Left colon (tissue), 2 donors: ENCODE data around the gene ETV3L. TPM values are rescaled to one million over a fixed set of nuclear protein-coding genes. Genes with fewer than 3 reads are reported as not detected.

ENCODE experiments used
- ATAC-seq: fragments of 200-7000 bp; cut with Tn5 transposase; one replicate; pipeline ENCODE4 v1.9.1; 2020; ENCODE audit warnings: mild to moderate bottlenecking, moderate library complexity
- DNase-seq, 2 donors: peaks; one replicate each; pipeline ENCODE4 v3.0.0-alpha.2; 2020
- intact Hi-C, 2 donors: fragments of 100-400 bp; cut with DNase I in 1 of 2; cut with micrococcal nuclease in 1 of 2; formaldehyde crosslinking; loops; one replicate each; pipeline versions ENCODE4 v1.11.2 to v1.14.0; 2022; cut with DNase I, micrococcal nuclease
- long read RNA-seq: library from polyadenylated mRNA; unstranded; transcript quantifications from one replicate; pipeline ENCODE4 v2.0.0, GENCODE V29; 2021
- total RNA-seq, 2 donors: library from RNA; stranded (reverse); fragmentation: NEBNext Ultra II Directional; extraction: Animal tissue kit (Norgen Biotek cat#: 25700); gene quantifications; one replicate each; pipeline ENCODE4 v1.2.1, GENCODE V29; 2021
- donor health status: DM: no; HTN: no; CAD: no.
- donor health status: DM: yes; HTN: yes; CAD: no.

ETV3L gene
- total RNA-seq, result not detected
- long read RNA-seq, result 0 reads

DNA sequence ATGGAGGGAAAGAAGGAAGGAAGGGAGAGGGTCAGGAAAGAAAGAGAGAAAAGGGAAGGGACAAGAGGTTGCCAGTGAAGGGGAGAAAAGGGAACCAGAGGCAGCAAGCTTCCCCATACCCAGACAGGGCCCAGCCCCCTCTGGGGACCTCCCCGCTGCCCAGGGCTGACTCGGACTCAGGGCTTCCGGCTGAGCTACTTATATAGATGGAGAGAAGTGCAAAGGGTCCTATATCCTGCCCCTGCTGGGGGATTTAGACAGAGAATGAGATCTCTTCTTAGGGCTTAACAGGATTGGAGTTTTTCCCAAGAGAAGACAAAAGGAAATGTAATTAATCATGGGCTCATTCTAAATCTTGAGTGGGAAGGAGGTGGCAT, at the start of gene ETV3L:
TSS of gene ETV3L (minus strand) at position 176 of the 377 bp plus-strand sequence. CDS start 285 bp downstream, outside the sequence.
- ATAC-seq, result no peak
- DNase-seq, result no peak
- intact Hi-C loops, result no loop called here

GRCh38 chr1:157147906-157148700, 48.5 kb upstream of the ETV3L start:
- intact Hi-C loops, result no loop called here
- peak; percentile 81 for ATAC-seq
- no peak for DNase-seq

- ATAC-seq (no peak), DNase-seq (no peak)
- intact Hi-C loops, result no loop called here
Observed at GRCh38 chr1:157147037-157147436, 47.4 kb upstream of the ETV3L start.

GRCh38 chr1:157146244-157146643, 46.6 kb upstream of the ETV3L start:
- peak; percentile 65 for ATAC-seq
- intact Hi-C loops, result no loop called here
- DNase-seq, result no peak

- DNase-seq (no peak), ATAC-seq (no peak)
Observed at GRCh38 chr1:157145076-157145475, 45.5 kb upstream of the ETV3L start.

GRCh38 chr1:157144509-157144908, 44.9 kb upstream of the ETV3L start:
- intact Hi-C loops, result no loop called here

More at GRCh38 chr1:157145076-157145475, 45.5 kb upstream of the ETV3L start:
- intact Hi-C loops, result no loop called here

GRCh38 chr1:157142765-157143423, 43.3 kb upstream of the ETV3L start:
- no peak for DNase-seq
- intact Hi-C loops, result no loop called here
- no peak for ATAC-seq

More at GRCh38 chr1:157144509-157144908, 44.9 kb upstream of the ETV3L start:
- DNase-seq, result no peak
- no peak for ATAC-seq

DNA sequence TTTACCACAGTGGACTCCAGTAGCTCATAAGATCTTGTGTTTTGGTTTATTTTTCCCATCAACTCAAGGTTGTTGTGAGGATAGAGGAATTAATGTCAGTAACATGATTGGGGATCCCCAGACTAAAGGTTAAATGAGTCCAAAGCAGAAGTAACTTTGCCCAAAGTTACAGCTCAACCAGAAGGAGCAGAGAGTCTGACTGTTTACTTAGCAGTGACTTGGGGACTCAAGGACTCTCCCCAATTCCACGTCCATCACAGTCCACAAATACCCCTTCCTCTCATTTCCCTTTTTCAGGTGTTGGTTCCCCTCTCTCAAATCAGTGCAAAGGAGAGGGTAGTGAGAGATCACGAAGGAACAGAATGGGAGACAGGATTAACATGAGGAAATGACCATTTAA, 42.6 kb upstream of the ETV3L start:
- intact Hi-C loops, result no loop called here
- ATAC-seq (no peak), DNase-seq (no peak)

DNA sequence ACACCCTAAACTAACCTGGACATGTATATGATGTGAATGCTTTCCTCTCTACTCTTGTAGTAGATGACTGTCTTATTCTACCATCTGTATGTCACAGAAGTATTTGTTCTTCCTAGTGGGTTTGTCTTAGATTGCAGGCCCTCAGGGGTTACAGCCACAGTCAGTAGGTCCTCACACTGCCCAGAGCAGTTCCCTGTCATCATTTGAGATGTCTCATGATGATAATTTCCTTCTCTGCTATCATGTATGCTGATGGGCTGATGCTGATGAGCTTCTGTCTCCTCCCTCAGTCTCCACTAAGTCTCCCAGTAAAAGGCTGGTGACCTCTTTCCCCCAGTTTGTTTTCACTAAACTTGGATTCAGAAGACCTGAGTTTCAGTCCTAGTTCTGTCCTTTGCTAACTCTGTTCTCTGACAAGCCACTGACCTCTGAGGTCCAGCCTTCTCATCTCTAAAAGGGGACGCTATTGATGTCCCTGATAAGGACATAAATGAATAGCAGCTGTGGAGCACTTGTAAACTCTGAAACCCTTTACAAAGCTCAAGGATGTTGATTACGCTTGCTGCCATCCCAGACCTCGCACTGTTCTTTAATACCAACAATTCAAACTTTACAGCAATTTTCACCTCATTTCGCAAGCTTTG, 41.7 kb upstream of the ETV3L start:
- no peak for DNase-seq
- ATAC-seq, result no peak
- intact Hi-C loops, result no loop called here

GRCh38 chr1:157140063-157140588, 40.5 kb upstream of the ETV3L start:
- ATAC-seq, result no peak
- no peak for DNase-seq
- intact Hi-C loops, result no loop called here

GRCh38 chr1:157139052-157139715, 39.6 kb upstream of the ETV3L start:
- no peak for ATAC-seq
- intact Hi-C loops, result no loop called here
- DNase-seq, result no peak

DNA sequence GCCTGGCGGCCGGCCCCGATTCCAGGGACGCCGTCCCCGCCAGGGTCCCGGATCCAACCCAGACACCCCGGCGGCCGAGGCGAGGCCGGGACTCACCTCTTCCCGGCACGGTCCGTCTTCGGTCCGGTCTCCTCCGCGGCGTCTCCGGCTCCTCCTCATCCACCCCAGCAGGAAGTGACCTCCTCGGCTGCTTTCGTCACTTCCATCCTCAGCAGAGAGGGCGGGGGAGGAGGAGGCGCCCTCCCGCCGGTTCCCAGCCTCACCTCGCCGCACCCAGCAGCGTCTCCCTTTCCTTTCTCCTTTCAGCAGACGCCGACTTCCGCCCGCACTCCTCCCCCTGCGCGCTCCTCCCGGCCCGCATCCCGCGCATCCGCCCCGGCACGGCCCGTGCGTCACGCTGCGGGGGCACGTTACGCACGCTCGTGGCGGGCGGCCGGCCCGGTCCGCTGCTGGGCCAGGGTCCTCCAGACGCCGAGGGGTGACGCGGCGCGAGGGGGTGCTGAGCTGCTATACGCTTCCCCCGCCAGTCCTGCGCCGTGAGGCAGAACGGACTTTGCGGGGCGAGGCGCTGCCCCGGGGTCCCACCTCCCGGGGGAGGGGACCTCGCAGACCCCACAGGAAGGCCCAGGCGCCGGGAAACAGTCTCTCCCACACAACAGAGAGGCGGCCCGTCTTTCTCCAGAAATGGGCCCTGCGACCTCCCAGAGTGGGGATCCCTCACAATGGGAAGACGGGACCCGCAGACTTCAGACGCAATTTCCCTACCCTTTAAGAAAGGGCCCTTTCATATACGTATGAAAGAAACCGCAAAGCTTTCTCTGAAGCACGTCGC, 38.8 kb upstream of the ETV3L start, which contains the start of gene ETV3:
TSS of gene ETV3 (minus strand) at position 176 of the 832 bp plus-strand sequence. CDS start 2,043 bp downstream, outside the sequence.
- DNase-seq (peak; percentile 93 to 97), ATAC-seq (peak; percentile 95)
- intact Hi-C loops, result no loop called here

DNA sequence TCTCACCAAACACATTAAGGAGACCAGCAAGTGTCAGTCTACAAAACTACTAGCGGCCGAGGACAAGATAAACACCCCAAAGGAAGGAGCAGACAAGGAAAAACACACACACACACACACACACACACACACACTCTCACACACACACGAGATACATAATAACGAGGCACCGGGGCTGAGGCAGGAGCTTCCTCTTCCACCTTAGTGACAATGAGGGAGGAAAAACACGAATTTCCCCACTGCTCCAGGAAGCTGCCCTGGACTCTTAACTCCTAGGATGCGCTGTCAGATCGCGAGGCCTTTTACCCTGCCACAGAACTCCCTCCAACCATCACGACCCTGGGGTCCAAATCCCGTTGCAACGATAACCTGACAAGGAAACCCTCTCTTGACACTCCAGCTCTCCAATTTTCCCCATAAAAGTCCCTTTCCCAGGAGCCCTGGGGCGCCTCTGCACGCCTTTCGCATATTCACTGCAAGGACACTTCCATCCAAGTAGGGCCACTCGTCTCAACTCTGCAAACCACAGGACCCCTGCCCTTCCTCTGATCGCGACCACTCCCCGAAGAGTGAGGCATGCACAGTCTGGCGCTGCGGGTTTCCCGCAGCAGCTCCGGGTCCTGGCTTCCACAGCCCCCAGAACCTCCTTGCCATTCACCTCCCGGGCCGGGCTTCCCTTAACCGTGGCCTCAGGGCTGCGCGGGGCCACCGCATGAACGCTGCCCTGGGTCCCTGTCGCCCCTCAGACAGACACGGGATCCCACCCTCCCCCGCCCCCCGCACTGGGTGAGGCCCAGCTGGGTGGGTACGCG, 38.0 kb upstream of the ETV3L start:
- ATAC-seq, result peak; percentile 50

GRCh38 chr1:157137046-157137407, 37.4 kb upstream of the ETV3L start:
- DNase-seq, result no peak
- intact Hi-C loops, result no loop called here
- no peak for ATAC-seq

More for the DNA sequence above, 38.0 kb upstream of the ETV3L start:
- DNase-seq, result peak in 1 of 2 donors; percentile 32
- intact Hi-C loops, result no loop called here

- ATAC-seq, result no peak
Observed at GRCh38 chr1:157136133-157136532, 36.5 kb upstream of the ETV3L start.

GRCh38 chr1:157135646-157136045, 36.0 kb upstream of the ETV3L start:
- no peak for ATAC-seq
- intact Hi-C loops, result no loop called here

More at GRCh38 chr1:157136133-157136532, 36.5 kb upstream of the ETV3L start:
- intact Hi-C loops, result no loop called here
- DNase-seq, result no peak

DNA sequence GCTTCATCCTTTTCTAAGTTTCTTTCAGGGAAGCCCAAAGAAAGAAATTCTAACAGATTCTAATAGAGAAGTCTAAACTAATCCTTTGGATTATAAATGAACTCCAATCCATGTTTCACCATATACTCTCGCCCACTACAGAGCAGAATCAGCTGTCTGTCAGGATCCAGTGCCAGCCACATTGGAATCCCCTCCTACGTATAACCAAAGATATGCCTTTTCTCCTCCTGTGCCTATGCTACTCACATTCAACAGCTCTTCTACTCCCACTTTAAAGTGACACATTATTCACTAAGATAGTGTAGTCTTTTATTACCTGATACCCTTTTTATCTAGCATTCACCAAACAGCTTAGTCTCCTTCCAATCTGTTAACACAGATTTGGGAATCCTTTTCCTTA, 35.5 kb upstream of the ETV3L start:
- ATAC-seq, result no peak
- intact Hi-C loops, result no loop called here
- DNase-seq, result no peak

More at GRCh38 chr1:157135646-157136045, 36.0 kb upstream of the ETV3L start:
- DNase-seq, result no peak
